ENCODE measurements around the gene VSIG1. TPM values are rescaled to one million over a fixed set of nuclear protein-coding genes. Genes with fewer than 3 reads are reported as not detected.

The VSIG1 gene
- total and polyA plus RNA-seq, 2 donors = 0.99 to 1.4 TPM

- no peak overlapping the region for H3K27ac ChIP-seq (ENCODE audit: low read depth in 1 of 2, low read length in 1 of 2)
- no peak for DNase-seq (ENCODE audit: low read depth in 6 of 9, low spot score in 9 of 9)
- H3K4me1 ChIP-seq (ENCODE audit: control insufficient read depth in 2 of 2, insufficient read depth in 2 of 2, low read length in 2 of 2) = no peaks in the 10 kb centered on the region
- no peaks in the 10 kb centered on the region for H3K9me3 ChIP-seq (ENCODE audit: control insufficient read depth in 2 of 2, insufficient read depth in 1 of 2, low read length in 1 of 2)
- no peaks in the 10 kb centered on the region for H3K27me3 ChIP-seq (ENCODE audit: control insufficient read depth in 2 of 2, insufficient read depth in 1 of 2, low read length in 1 of 2)
- H3K4me3 ChIP-seq (ENCODE audit: low read length in 2 of 2) = no peak overlapping the region
- no peaks in the 10 kb centered on the region for H3K36me3 ChIP-seq (ENCODE audit: control insufficient read depth in 2 of 2, insufficient read depth in 2 of 2, low read length in 1 of 2)
Measured at GRCh38 chrX:108053218-108053617, 8.4 kb downstream of the VSIG1 start.

GRCh38 chrX:108055546-108055945, 10.7 kb downstream of the VSIG1 start:
- H3K27me3 ChIP-seq (ENCODE audit: control insufficient read depth in 2 of 2, insufficient read depth in 1 of 2, low read length in 1 of 2) = no peaks in the 10 kb centered on the region
- H3K36me3 ChIP-seq (ENCODE audit: control insufficient read depth in 2 of 2, insufficient read depth in 2 of 2, low read length in 1 of 2) = no peaks in the 10 kb centered on the region
- H3K4me1 ChIP-seq (ENCODE audit: control insufficient read depth in 2 of 2, insufficient read depth in 2 of 2, low read length in 2 of 2) = no peaks in the 10 kb centered on the region
- H3K4me3 ChIP-seq (ENCODE audit: low read length in 2 of 2) = no peak overlapping the region
- no peak overlapping the region for H3K27ac ChIP-seq (ENCODE audit: low read depth in 1 of 2, low read length in 1 of 2)
- no peaks in the 10 kb centered on the region for H3K9me3 ChIP-seq (ENCODE audit: control insufficient read depth in 2 of 2, insufficient read depth in 1 of 2, low read length in 1 of 2)
- no peak for DNase-seq (ENCODE audit: low read depth in 6 of 9, low spot score in 9 of 9)

DNA sequence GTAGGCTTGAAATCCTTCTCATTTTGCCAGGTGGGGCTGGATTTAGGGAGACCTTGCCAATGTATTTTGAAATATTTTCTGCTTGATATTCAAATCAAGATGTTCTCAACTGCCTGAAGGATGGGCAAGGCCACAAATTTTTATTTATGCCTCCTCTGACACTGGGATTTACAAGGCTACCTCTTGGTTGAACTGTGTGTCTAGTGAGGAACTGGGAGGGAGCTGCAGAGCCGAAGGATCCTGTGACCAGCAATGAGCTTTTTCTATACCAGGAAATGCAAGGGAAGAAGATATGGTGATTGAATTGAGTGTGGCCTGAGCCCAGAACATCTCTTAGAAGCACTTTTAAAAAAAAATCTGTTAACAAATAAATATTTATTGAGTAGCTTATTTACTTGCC, 14.9 kb downstream of the VSIG1 start:
- no peaks in the 10 kb centered on the region for H3K9me3 ChIP-seq (ENCODE audit: control insufficient read depth in 2 of 2, insufficient read depth in 1 of 2, low read length in 1 of 2)
- DNase-seq (ENCODE audit: low read depth in 6 of 9, low spot score in 9 of 9) = no peak
- H3K4me3 ChIP-seq (ENCODE audit: low read length in 2 of 2) = no peak overlapping the region
- 97% methylated on average over 1 of the region's 1 CpG for WGBS
- no peaks in the 10 kb centered on the region for H3K27me3 ChIP-seq (ENCODE audit: control insufficient read depth in 2 of 2, insufficient read depth in 1 of 2, low read length in 1 of 2)
- H3K36me3 ChIP-seq (ENCODE audit: control insufficient read depth in 2 of 2, insufficient read depth in 2 of 2, low read length in 1 of 2) = no peaks in the 10 kb centered on the region
- H3K4me1 ChIP-seq (ENCODE audit: control insufficient read depth in 2 of 2, insufficient read depth in 2 of 2, low read length in 2 of 2) = no peaks in the 10 kb centered on the region
- no peak overlapping the region for H3K27ac ChIP-seq (ENCODE audit: low read depth in 1 of 2, low read length in 1 of 2)

DNA sequence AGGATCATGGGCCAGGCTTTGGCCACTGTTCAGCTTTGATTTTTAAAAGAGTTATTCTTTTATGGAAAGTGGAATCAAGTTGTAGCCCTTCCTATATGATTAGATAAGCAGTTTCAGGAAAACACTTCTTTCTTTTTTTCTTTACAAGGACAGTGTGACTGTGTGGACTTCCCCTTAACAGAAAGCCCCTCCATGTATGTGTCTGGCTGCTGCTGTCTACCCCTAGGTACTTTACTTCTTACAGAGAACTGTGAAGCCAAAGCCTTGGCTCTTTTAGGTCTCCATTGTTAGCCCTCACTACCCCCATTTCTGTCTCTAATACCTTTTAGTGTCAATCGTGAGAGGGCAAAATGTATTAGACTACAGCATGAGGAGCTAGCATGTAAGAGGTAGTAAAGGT, 19.1 kb downstream of the VSIG1 start:
- Histone ChIP-seq H3K9me3 (ENCODE audit: control insufficient read depth in 2 of 2, insufficient read depth in 1 of 2, low read length in 1 of 2) (no peaks in the 10 kb centered on the region), H3K27ac (ENCODE audit: low read depth in 1 of 2, low read length in 1 of 2) (no peak overlapping the region), H3K27me3 (ENCODE audit: control insufficient read depth in 2 of 2, insufficient read depth in 1 of 2, low read length in 1 of 2) (no peaks in the 10 kb centered on the region), H3K4me1 (ENCODE audit: control insufficient read depth in 2 of 2, insufficient read depth in 2 of 2, low read length in 2 of 2) (no peaks in the 10 kb centered on the region), H3K36me3 (ENCODE audit: control insufficient read depth in 2 of 2, insufficient read depth in 2 of 2, low read length in 1 of 2) (no peaks in the 10 kb centered on the region), H3K4me3 (ENCODE audit: low read length in 2 of 2) (no peak overlapping the region)
- WGBS = 93% methylated on average over 1 of the region's 1 CpG
- no peak for DNase-seq (ENCODE audit: low read depth in 6 of 9, low spot score in 9 of 9)

- Histone ChIP-seq H3K9me3 (ENCODE audit: control insufficient read depth in 2 of 2, insufficient read depth in 1 of 2, low read length in 1 of 2) (no peaks in the 10 kb centered on the region), H3K27me3 (ENCODE audit: control insufficient read depth in 2 of 2, insufficient read depth in 1 of 2, low read length in 1 of 2) (no peaks in the 10 kb centered on the region), H3K4me1 (ENCODE audit: control insufficient read depth in 2 of 2, insufficient read depth in 2 of 2, low read length in 2 of 2) (no peaks in the 10 kb centered on the region), H3K4me3 (ENCODE audit: low read length in 2 of 2) (no peak overlapping the region), H3K36me3 (ENCODE audit: control insufficient read depth in 2 of 2, insufficient read depth in 2 of 2, low read length in 1 of 2) (no peaks in the 10 kb centered on the region), H3K27ac (ENCODE audit: low read depth in 1 of 2, low read length in 1 of 2) (no peak overlapping the region)
- no peak for DNase-seq (ENCODE audit: low read depth in 6 of 9, low spot score in 9 of 9)
- 96% methylated on average over 2 of the region's 2 CpGs for WGBS
Measured at GRCh38 chrX:108064613-108065012, 19.7 kb downstream of the VSIG1 start.

GRCh38 chrX:108068121-108068520, 23.3 kb downstream of the VSIG1 start:
- H3K27ac ChIP-seq (ENCODE audit: low read depth in 1 of 2, low read length in 1 of 2) = no peak overlapping the region
- no peak overlapping the region for H3K4me3 ChIP-seq (ENCODE audit: low read length in 2 of 2)
- H3K36me3 ChIP-seq (ENCODE audit: control insufficient read depth in 2 of 2, insufficient read depth in 2 of 2, low read length in 1 of 2) = no peaks in the 10 kb centered on the region
- no peaks in the 10 kb centered on the region for H3K9me3 ChIP-seq (ENCODE audit: control insufficient read depth in 2 of 2, insufficient read depth in 1 of 2, low read length in 1 of 2)
- H3K27me3 ChIP-seq (ENCODE audit: control insufficient read depth in 2 of 2, insufficient read depth in 1 of 2, low read length in 1 of 2) = no peaks in the 10 kb centered on the region
- no peak for DNase-seq (ENCODE audit: low read depth in 6 of 9, low spot score in 9 of 9)
- 65% methylated on average over 1 of the region's 1 CpG for whole genome bisulfite sequencing
- H3K4me1 ChIP-seq (ENCODE audit: control insufficient read depth in 2 of 2, insufficient read depth in 2 of 2, low read length in 2 of 2) = no peaks in the 10 kb centered on the region

DNA sequence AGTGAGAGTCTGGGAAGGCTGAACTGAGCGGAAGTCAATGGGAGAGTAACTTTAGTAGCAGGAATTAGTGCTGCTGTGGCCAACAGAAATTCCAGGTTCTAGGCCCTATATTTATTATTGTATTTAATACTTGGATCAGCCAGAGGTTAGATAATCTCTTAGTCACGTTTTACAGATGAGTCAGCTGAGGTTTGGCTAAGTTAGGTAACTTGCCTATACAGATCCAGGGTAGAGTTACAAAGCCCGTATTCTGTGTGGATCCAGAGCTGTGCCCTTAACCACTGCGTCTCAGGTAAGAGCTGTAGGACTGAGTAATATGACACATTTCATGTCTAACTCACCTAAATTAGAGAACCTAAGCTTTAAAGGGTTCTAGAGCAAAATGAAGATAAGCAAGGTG, 26.0 kb downstream of the VSIG1 start:
- H3K4me3 ChIP-seq (ENCODE audit: low read length in 2 of 2) = no peak overlapping the region
- DNase-seq (ENCODE audit: low read depth in 6 of 9, low spot score in 9 of 9) = no peak
- no peaks in the 10 kb centered on the region for H3K27me3 ChIP-seq (ENCODE audit: control insufficient read depth in 2 of 2, insufficient read depth in 1 of 2, low read length in 1 of 2)
- WGBS = 90% methylated on average over 4 of the region's 4 CpGs
- no peak overlapping the region for H3K27ac ChIP-seq (ENCODE audit: low read depth in 1 of 2, low read length in 1 of 2)
- no peaks in the 10 kb centered on the region for H3K9me3 ChIP-seq (ENCODE audit: control insufficient read depth in 2 of 2, insufficient read depth in 1 of 2, low read length in 1 of 2)
- no peaks in the 10 kb centered on the region for H3K4me1 ChIP-seq (ENCODE audit: control insufficient read depth in 2 of 2, insufficient read depth in 2 of 2, low read length in 2 of 2)
- H3K36me3 ChIP-seq (ENCODE audit: control insufficient read depth in 2 of 2, insufficient read depth in 2 of 2, low read length in 1 of 2) = no peaks in the 10 kb centered on the region

GRCh38 chrX:108071578-108071977, 26.7 kb downstream of the VSIG1 start:
- H3K36me3 ChIP-seq (ENCODE audit: control insufficient read depth in 2 of 2, insufficient read depth in 2 of 2, low read length in 1 of 2) = no peaks in the 10 kb centered on the region
- no peaks in the 10 kb centered on the region for H3K4me1 ChIP-seq (ENCODE audit: control insufficient read depth in 2 of 2, insufficient read depth in 2 of 2, low read length in 2 of 2)
- H3K9me3 ChIP-seq (ENCODE audit: control insufficient read depth in 2 of 2, insufficient read depth in 1 of 2, low read length in 1 of 2) = no peaks in the 10 kb centered on the region
- WGBS = 92% methylated on average over 1 of the region's 1 CpG
- no peak overlapping the region for H3K4me3 ChIP-seq (ENCODE audit: low read length in 2 of 2)
- H3K27ac ChIP-seq (ENCODE audit: low read depth in 1 of 2, low read length in 1 of 2) = no peak overlapping the region
- no peak for DNase-seq (ENCODE audit: low read depth in 6 of 9, low spot score in 9 of 9)
- no peaks in the 10 kb centered on the region for H3K27me3 ChIP-seq (ENCODE audit: control insufficient read depth in 2 of 2, insufficient read depth in 1 of 2, low read length in 1 of 2)

DNA sequence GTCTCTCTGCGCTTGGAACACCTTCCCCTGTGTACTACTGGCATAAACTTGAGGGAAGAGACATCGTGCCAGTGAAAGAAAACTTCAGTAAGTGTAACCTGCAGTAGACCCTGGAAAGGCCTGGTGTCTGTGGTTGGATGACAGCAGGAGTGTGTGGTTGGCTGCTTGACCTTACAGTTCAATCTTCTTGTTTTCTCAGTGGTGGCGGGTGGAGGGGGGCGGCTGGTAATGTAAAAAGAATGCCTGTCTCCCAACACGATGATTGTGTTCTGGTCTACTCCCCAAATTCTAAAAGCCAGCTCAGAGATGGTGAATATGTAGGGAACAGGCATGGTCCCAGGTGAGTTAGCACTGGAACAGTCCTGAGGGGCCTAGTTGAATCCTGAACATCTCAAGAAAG, 27.9 kb downstream of the VSIG1 start:
- WGBS = 82% methylated on average over 5 of the region's 5 CpGs
- no peak for DNase-seq (ENCODE audit: low read depth in 6 of 9, low spot score in 9 of 9)
- Histone ChIP-seq H3K27me3 (ENCODE audit: control insufficient read depth in 2 of 2, insufficient read depth in 1 of 2, low read length in 1 of 2) (no peaks in the 10 kb centered on the region), H3K36me3 (ENCODE audit: control insufficient read depth in 2 of 2, insufficient read depth in 2 of 2, low read length in 1 of 2) (no peaks in the 10 kb centered on the region), H3K4me1 (ENCODE audit: control insufficient read depth in 2 of 2, insufficient read depth in 2 of 2, low read length in 2 of 2) (no peaks in the 10 kb centered on the region), H3K4me3 (ENCODE audit: low read length in 2 of 2) (no peak overlapping the region), H3K27ac (ENCODE audit: low read depth in 1 of 2, low read length in 1 of 2) (no peak overlapping the region), H3K9me3 (ENCODE audit: control insufficient read depth in 2 of 2, insufficient read depth in 1 of 2, low read length in 1 of 2) (no peaks in the 10 kb centered on the region)

DNA sequence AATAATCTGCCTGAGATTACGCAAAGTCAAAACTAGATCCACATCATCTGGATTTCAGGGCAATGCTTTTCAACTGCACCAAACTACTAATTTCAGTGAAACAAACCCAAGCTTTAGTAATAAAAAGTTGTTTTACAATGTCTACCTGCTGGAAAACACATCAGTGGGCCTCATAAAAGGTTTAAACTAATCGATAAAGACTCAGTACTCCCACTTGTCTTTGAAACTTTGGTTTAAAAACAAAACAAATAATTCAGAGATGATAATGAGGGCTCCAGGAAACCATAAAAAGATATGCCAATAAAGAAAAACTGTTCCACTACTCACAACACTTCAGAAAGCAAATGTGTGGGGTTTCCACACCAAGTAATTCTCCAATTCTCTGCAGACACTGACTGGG, 36.2 kb downstream of the VSIG1 start:
- Histone ChIP-seq H3K27ac (ENCODE audit: low read depth in 1 of 2, low read length in 1 of 2) (no peak overlapping the region), H3K4me3 (ENCODE audit: low read length in 2 of 2) (no peak overlapping the region), H3K9me3 (ENCODE audit: control insufficient read depth in 2 of 2, insufficient read depth in 1 of 2, low read length in 1 of 2) (no peaks in the 10 kb centered on the region), H3K4me1 (ENCODE audit: control insufficient read depth in 2 of 2, insufficient read depth in 2 of 2, low read length in 2 of 2) (no peaks in the 10 kb centered on the region), H3K36me3 (ENCODE audit: control insufficient read depth in 2 of 2, insufficient read depth in 2 of 2, low read length in 1 of 2) (no peaks in the 10 kb centered on the region), H3K27me3 (ENCODE audit: control insufficient read depth in 2 of 2, insufficient read depth in 1 of 2, low read length in 1 of 2) (no peaks in the 10 kb centered on the region)
- DNase-seq (ENCODE audit: low read depth in 6 of 9, low spot score in 9 of 9) = no peak
- 98% methylated on average over 2 of the region's 2 CpGs for WGBS
